A172 (cell line): Measurements from ENCODE around the gene PLEKHA7. TPM values are rescaled to one million over a fixed set of nuclear protein-coding genes. Genes with fewer than 3 reads are reported as not detected.
A peak's percentile ranks its signal among the peaks of the same experiment; 100 is the strongest.
"Not testable (repeated sequence)": the region's sequence is repeated elsewhere in the genome, so short reads cannot be mapped to it uniquely, and the experiment has no call there.

Experiments
- DNase-seq: peaks from one replicate; pipeline ENCODE4 v3.0.0-alpha.2; 2015; ENCODE audit warnings: low spot score
- total RNA-seq: library from RNA; depleted of rRNA; stranded (reverse); fragments of >200 nt; shearing (Covaris generic); gene quantifications from 2 replicates; pipeline ENCODE4 v1.2.3, GENCODE V29; 2014

Gene PLEKHA7
- total RNA-seq, 1 experiment from 2014 or later = 1.3 TPM

- DNase-seq = peak; percentile 25
These were observed 131.0 kb downstream of the PLEKHA7 start for GRCh38 chr11:16883174-16883573.

- DNase-seq = no peak
These were observed 132.4 kb downstream of the PLEKHA7 start for GRCh38 chr11:16881766-16882165.

GRCh38 chr11:16881074-16881709 is 133.0 kb downstream of the PLEKHA7 start:
- peak; percentile 41 for DNase-seq

- DNase-seq = no peak
These were observed 133.9 kb downstream of the PLEKHA7 start for GRCh38 chr11:16880184-16880801.

- no peak for DNase-seq
These were observed 134.5 kb downstream of the PLEKHA7 start for GRCh38 chr11:16879690-16880089.

GRCh38 chr11:16876837-16877236 is 137.4 kb downstream of the PLEKHA7 start:
- no peak for DNase-seq

- no peak for DNase-seq
These were observed 138.0 kb downstream of the PLEKHA7 start for GRCh38 chr11:16876053-16876752.

GRCh38 chr11:16874275-16874975 is 139.8 kb downstream of the PLEKHA7 start:
- DNase-seq = no peak

GRCh38 chr11:16873289-16873688 is 140.9 kb downstream of the PLEKHA7 start:
- DNase-seq = no peak

GRCh38 chr11:16871368-16871767 is 142.8 kb downstream of the PLEKHA7 start:
- no peak for DNase-seq

- no peak for DNase-seq
These were observed 147.1 kb downstream of the PLEKHA7 start for GRCh38 chr11:16867097-16867496.

GRCh38 chr11:16864428-16864827 is 149.8 kb downstream of the PLEKHA7 start:
- DNase-seq = not testable (repeated sequence)

GRCh38 chr11:16863389-16863788 is 150.8 kb downstream of the PLEKHA7 start:
- no peak for DNase-seq

- DNase-seq = no peak
These were observed 151.5 kb downstream of the PLEKHA7 start for GRCh38 chr11:16862726-16863125.

- no peak for DNase-seq
These were observed 152.4 kb downstream of the PLEKHA7 start for GRCh38 chr11:16861862-16862261.

- no peak for DNase-seq
These were observed 153.6 kb downstream of the PLEKHA7 start for GRCh38 chr11:16860617-16861016.

GRCh38 chr11:16859651-16860050 is 154.6 kb downstream of the PLEKHA7 start:
- no peak for DNase-seq

- DNase-seq = no peak
These were observed 157.0 kb downstream of the PLEKHA7 start for GRCh38 chr11:16857186-16857585.

- DNase-seq = no peak
These were observed 158.2 kb downstream of the PLEKHA7 start for GRCh38 chr11:16856022-16856471.

- DNase-seq = no peak
These were observed 159.2 kb downstream of the PLEKHA7 start for GRCh38 chr11:16854979-16855378.

- DNase-seq = no peak
These were observed 160.4 kb downstream of the PLEKHA7 start for GRCh38 chr11:16853859-16854258.

GRCh38 chr11:16853266-16853665 is 160.9 kb downstream of the PLEKHA7 start:
- no peak for DNase-seq
